Neural cell (in vitro differentiated cells): ENCODE data around the gene PLXDC2.

Experiments
- CTCF ChIP-seq: fragments of 450-650 bp; IDR thresholded peaks from 2 replicates; pipeline ENCODE4 v1.5.1; 2014; ENCODE audit warnings: antibody characterized with exemption, mild to moderate bottlenecking, moderate library complexity; ENCODE audit not compliant: poor library complexity, severe bottlenecking
- EP300 ChIP-seq: fragments of 450-650 bp; conservative IDR thresholded peaks from 2 replicates; pipeline ENCODE4 v1.6.1; 2014; ENCODE audit warnings: antibody characterized with exemption, mild to moderate bottlenecking, moderate library complexity; ENCODE audit not compliant: poor library complexity, severe bottlenecking
- EZH2 ChIP-seq: fragments of 200-600, 300-800 bp; shearing (Covaris generic), sonication (generic); IDR thresholded peaks from 2 replicates; pipeline ENCODE4 v1.6.1; 2014; ENCODE audit warnings: antibody characterized with exemption, low read length, borderline replicate concordance, mild to moderate bottlenecking; ENCODE audit not compliant: insufficient read depth, poor library complexity, severe bottlenecking
- MXI1 ChIP-seq: fragments of 450-650 bp; conservative IDR thresholded peaks from 2 replicates; pipeline ENCODE4 v1.6.1; 2014; ENCODE audit warnings: antibody characterized with exemption, mild to moderate bottlenecking; ENCODE audit not compliant: poor library complexity, severe bottlenecking
- RAD21 ChIP-seq: fragments of 450-650 bp; conservative IDR thresholded peaks from 2 replicates; pipeline ENCODE4 v1.6.1; 2014; ENCODE audit warnings: antibody characterized with exemption, mild to moderate bottlenecking, moderate library complexity
- REST ChIP-seq: IDR thresholded peaks from 2 replicates; pipeline ENCODE4 v1.6.1; 2012; ENCODE audit warnings: borderline replicate concordance

- TF ChIP-seq EZH2: no peak
- TF ChIP-seq CTCF: no peak
- no peak for TF ChIP-seq EP300
- no peak for TF ChIP-seq MXI1
- no peak for TF ChIP-seq RAD21
- no peak for TF ChIP-seq REST
These were observed 27.3 kb upstream of the PLXDC2 start for GRCh38 chr10:19788902-19789301.
